Brain pericyte (primary cell): Measurements from ENCODE around the gene CARD8.
"Not testable (repeated sequence)": the region's sequence is repeated elsewhere in the genome, so short reads cannot be mapped to it uniquely, and the experiment has no call there.

Experiments
- DNase-seq: peaks from one replicate; pipeline ENCODE4 v3.0.0-alpha.2; 2012; ENCODE audit warnings: low read depth, low spot score

Gene CARD8

GRCh38 chr19:48260359-48260714, 4.6 kb upstream of the CARD8 start:
- DNase-seq, result peak; percentile 49

GRCh38 chr19:48258992-48259391, 3.3 kb upstream of the CARD8 start:
- DNase-seq, result not testable (repeated sequence)

GRCh38 chr19:48258350-48258749, 2.6 kb upstream of the CARD8 start:
- DNase-seq, result no peak

GRCh38 chr19:48254529-48254970, 1.2 kb downstream of the CARD8 start:
- DNase-seq, result no peak

- no peak for DNase-seq
Observed at GRCh38 chr19:48253999-48254398, 1.7 kb downstream of the CARD8 start.

GRCh38 chr19:48252609-48253008, 3.1 kb downstream of the CARD8 start:
- no peak for DNase-seq

- no peak for DNase-seq
Observed at GRCh38 chr19:48250290-48251025, 5.3 kb downstream of the CARD8 start.

- DNase-seq, result no peak
Observed at GRCh38 chr19:48249502-48250014, 6.2 kb downstream of the CARD8 start.

- DNase-seq, result no peak
Observed at GRCh38 chr19:48248081-48248833, 7.5 kb downstream of the CARD8 start.

- DNase-seq, result no peak
Observed at GRCh38 chr19:48247212-48247611, 8.5 kb downstream of the CARD8 start.

- DNase-seq, result no peak
Observed at GRCh38 chr19:48246101-48246500, 9.6 kb downstream of the CARD8 start.

- DNase-seq, result no peak
Observed at GRCh38 chr19:48244281-48244680, 11.4 kb downstream of the CARD8 start.

GRCh38 chr19:48241771-48242170, 13.9 kb downstream of the CARD8 start:
- not testable (repeated sequence) for DNase-seq

GRCh38 chr19:48239582-48240141, 16.1 kb downstream of the CARD8 start:
- DNase-seq, result no peak

- no peak for DNase-seq
Observed at GRCh38 chr19:48239120-48239519, 16.6 kb downstream of the CARD8 start.

GRCh38 chr19:48237057-48237456, 18.7 kb downstream of the CARD8 start:
- no peak for DNase-seq

GRCh38 chr19:48230555-48231129, 25.1 kb downstream of the CARD8 start:
- no peak for DNase-seq

- no peak for DNase-seq
Observed at GRCh38 chr19:48221628-48222027, 34.1 kb downstream of the CARD8 start.

GRCh38 chr19:48220784-48221183, 34.9 kb downstream of the CARD8 start:
- not testable (repeated sequence) for DNase-seq

- DNase-seq, result no peak
Observed at GRCh38 chr19:48218997-48219396, 36.7 kb downstream of the CARD8 start.

GRCh38 chr19:48216933-48217332, 38.8 kb downstream of the CARD8 start:
- no peak for DNase-seq

- no peak for DNase-seq
Observed at GRCh38 chr19:48213959-48214358, 41.8 kb downstream of the CARD8 start.
